GM21423 (cell line): ENCODE data around the gene ICOS.

Experiments used
- ATAC-seq: cut with Tn5 transposase; IDR thresholded peaks from one replicate; pipeline ENCODE4 v1.9.1; 2021; ENCODE audit warnings: mild to moderate bottlenecking, moderate library complexity; ENCODE audit not compliant: unreplicated experiment

ICOS gene

DNA sequence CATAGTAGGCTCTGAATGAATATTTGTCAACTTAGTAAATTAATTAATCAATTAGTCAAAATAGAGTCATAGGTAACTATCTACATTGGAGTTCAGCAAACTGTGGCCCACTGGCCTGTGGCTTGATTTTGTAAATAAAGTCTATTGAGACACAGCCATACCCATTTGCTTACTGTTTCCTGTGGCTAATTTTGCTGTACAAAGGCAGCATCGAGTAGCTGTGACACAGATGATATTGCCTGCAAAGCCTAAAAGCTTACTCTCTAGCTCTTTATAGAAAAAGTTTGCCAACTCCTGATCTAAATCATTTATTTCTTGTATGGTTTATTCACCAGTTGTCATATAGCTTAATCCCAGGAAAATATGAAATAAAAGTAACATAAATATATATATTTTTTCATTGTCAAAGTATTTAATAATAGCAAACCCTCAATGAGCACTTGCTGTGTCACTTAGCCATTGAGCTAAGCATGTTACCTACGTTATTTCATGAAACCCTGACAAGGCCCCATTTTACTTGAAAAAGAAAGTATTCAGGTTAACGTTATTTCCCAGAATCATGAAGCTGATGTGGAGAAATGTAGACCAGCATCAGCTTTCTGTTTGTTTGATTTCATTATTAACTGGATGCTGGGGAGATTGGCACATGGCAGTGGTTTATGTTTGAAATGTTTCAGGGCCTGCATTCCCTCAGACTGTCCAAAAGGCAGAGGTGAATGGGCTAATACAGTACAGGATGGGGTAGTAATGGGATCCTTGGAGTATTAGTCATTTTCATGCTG, 69.6 kb downstream of the ICOS start:
- no peak for ATAC-seq

- ATAC-seq: no peak
Measured at GRCh38 chr2:204008352-204008751, 71.8 kb downstream of the ICOS start.

GRCh38 chr2:204010628-204011560, 74.3 kb downstream of the ICOS start:
- no peak for ATAC-seq
